ENCODE data around the gene ATP8A2.

The ATP8A2 gene

DNA sequence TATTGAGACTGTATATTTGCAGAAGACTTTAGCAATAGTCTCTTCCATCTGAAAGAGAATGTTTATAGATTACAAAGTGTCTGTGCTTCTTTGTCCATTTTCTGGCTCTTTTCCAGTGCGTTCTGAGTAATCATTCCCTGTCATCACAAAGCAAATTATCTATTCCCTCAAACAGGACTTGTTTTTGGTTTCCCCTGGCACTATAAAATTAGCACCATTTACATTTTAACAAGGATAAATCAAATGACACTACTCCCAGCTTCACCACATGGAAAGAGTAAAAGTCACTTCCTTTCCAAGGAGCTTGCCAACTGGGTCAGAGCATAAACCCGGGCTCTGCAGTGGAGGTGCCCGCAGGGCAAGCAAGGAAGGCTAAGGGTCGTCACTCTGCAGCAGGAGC, 591.9 kb downstream of the ATP8A2 start:
- TF ChIP-seq, protein P1, sequence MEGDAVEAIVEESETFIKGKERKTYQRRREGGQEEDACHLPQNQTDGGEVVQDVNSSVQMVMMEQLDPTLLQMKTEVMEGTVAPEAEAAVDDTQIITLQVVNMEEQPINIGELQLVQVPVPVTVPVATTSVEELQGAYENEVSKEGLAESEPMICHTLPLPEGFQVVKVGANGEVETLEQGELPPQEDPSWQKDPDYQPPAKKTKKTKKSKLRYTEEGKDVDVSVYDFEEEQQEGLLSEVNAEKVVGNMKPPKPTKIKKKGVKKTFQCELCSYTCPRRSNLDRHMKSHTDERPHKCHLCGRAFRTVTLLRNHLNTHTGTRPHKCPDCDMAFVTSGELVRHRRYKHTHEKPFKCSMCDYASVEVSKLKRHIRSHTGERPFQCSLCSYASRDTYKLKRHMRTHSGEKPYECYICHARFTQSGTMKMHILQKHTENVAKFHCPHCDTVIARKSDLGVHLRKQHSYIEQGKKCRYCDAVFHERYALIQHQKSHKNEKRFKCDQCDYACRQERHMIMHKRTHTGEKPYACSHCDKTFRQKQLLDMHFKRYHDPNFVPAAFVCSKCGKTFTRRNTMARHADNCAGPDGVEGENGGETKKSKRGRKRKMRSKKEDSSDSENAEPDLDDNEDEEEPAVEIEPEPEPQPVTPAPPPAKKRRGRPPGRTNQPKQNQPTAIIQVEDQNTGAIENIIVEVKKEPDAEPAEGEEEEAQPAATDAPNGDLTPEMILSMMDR (IDR thresholded peaks at IDR 0.05; ENCODE audit: low read depth, low read length), result no peak
- H3K4me3 ChIP-seq (ENCODE audit: low read depth, low read length), result no peak overlapping the region

DNA sequence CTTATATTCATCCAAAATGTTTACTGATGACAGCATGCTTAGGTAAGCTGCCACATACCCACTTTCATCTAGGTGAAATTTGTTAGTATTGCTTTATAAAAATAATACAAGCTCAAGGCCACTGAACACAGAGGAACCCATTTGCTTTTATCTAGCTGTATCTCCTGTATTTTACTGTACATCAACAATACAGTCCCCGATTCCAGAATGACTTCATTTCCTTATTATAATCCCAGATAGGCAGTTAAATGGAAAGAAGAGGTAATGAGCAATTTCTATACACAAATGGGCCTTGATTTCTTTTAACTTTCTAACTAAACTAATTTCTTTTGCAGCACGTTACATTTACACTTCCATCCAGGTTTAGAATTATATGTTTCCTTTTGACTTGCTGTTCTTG, 593.8 kb downstream of the ATP8A2 start:
- H3K4me3 ChIP-seq (ENCODE audit: low read depth, low read length), result no peak overlapping the region
- TF ChIP-seq, protein P1 (IDR thresholded peaks at IDR 0.05; ENCODE audit: low read depth, low read length), result no peak

DNA sequence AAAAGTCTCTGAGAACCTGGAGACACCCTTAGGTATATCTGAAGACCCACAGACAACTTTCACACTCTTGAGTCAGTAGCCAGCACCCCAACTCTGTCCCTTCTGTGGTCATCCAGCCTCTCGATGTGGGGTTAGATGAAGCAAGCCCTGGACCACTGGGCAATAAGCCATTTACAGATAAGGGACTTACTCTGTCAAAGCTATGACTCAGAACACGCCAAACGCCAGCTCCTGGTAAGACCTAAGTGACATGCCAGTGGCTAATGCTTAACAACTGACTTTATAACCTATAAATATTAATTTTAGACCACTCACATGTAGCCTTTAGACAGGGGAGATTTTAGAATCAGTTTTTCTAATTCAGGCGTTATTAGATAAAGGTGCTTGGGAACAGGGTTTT, 594.3 kb downstream of the ATP8A2 start:
- no peak overlapping the region for H3K4me3 ChIP-seq (ENCODE audit: low read depth, low read length)
- TF ChIP-seq, protein P1 (IDR thresholded peaks at IDR 0.05; ENCODE audit: low read depth, low read length), result no peak

DNA sequence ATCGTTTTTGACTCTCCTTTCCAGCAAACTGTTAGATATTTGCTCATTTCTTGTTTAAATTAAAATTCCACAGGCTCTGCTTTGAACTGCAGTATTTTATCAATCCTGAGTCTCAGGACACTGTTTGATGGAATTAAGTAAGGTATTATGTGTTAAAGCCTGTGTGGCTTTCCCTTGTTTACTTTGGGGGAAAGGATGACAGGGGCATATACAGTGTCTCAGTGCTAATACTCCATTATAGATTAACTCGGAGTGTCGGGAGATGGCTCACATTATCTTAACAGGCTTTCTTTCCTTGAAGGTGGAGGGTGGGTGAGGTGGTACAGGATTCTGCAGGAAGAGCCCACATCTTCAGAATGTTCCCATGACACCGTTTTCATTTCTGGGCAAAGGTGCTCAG, 595.4 kb downstream of the ATP8A2 start:
- TF ChIP-seq, protein P1 (IDR thresholded peaks at IDR 0.05; ENCODE audit: low read depth, low read length), result no peak
- H3K4me3 ChIP-seq (ENCODE audit: low read depth, low read length), result no peak overlapping the region

DNA sequence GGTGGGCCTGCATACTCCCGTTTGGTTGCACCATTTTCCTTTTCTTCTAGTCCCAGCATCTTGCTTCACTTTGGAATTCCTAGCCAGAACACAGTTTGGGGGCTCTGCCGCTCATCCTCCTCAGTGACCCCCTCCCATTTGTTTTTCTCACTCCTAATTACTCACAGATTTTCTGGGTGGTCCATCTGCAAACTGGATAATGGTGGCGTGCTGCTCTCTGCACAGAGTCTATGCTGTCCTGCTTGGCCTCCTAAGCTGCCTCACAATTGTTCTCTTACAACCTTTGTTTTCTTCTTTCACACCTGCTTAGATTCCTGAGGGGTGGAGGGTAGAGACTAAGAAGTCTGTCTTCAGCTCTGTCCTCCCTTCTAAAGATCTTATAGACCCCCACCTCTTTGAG, 599.3 kb downstream of the ATP8A2 start:
- TF ChIP-seq, protein P1 (IDR thresholded peaks at IDR 0.05; ENCODE audit: low read depth, low read length), result no peak
- no peak overlapping the region for H3K4me3 ChIP-seq (ENCODE audit: low read depth, low read length)

DNA sequence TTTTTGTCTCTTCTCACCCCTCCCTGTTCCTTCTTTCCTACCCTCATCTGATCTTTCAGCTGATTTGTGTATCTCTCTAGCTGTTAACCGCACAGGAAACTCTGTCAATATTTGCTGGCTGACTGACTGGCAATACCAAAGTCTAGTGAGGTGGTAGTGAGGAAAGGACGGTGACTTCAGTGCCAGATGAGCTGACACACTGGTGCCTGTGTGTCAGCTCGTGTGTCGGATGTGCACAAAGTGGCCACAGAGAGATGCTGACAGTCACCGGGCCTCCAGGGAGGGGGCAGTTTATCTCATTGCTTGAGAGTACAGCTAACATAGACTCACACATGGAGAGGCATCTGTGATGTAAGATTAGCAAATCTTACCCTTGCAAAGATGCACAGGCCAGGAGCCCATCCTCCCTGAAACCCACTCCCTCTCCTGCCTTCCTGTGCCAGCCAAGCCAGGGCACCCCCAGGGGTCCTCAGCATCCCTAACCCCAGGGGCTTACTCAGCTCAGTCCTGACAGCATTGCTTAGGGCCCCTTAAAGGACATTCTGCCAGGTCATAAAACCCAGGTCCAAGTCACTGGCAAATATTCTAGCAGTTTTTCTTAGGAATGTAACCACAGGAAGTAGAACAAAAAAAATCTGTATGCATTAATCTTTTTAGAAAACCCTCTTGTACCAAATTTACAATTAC, 599.8 kb downstream of the ATP8A2 start:
- TF ChIP-seq, protein P1 (IDR thresholded peaks at IDR 0.05; ENCODE audit: low read depth, low read length), result no peak
- no peak overlapping the region for H3K4me3 ChIP-seq (ENCODE audit: low read depth, low read length)

DNA sequence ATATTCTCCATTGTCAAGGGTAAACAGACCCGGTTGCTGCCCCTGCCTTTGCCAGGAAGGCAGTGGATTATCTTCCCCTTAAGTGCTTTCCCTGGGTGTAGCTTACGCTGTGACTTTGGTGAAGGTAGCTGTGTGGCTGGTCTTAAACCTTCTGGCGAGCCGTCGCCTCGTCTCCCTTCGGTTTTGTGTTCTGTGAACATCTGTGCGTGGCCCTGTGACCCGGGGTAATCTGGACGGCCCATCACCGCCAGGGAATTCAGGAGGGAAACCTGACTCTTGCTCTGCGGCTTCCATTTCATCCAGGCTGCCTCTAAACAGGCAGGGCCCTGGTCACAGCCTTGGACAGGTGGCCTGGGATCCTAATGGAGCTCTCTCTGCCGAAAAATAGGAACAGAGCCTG, 601.3 kb downstream of the ATP8A2 start:
- TF ChIP-seq, protein P1 (IDR thresholded peaks at IDR 0.05; ENCODE audit: low read depth, low read length), result no peak
- H3K4me3 ChIP-seq (ENCODE audit: low read depth, low read length), result no peak overlapping the region

Measured in WI38 (cell line).